Measurements from ENCODE around the gene PCBP3.

PCBP3 gene

DNA sequence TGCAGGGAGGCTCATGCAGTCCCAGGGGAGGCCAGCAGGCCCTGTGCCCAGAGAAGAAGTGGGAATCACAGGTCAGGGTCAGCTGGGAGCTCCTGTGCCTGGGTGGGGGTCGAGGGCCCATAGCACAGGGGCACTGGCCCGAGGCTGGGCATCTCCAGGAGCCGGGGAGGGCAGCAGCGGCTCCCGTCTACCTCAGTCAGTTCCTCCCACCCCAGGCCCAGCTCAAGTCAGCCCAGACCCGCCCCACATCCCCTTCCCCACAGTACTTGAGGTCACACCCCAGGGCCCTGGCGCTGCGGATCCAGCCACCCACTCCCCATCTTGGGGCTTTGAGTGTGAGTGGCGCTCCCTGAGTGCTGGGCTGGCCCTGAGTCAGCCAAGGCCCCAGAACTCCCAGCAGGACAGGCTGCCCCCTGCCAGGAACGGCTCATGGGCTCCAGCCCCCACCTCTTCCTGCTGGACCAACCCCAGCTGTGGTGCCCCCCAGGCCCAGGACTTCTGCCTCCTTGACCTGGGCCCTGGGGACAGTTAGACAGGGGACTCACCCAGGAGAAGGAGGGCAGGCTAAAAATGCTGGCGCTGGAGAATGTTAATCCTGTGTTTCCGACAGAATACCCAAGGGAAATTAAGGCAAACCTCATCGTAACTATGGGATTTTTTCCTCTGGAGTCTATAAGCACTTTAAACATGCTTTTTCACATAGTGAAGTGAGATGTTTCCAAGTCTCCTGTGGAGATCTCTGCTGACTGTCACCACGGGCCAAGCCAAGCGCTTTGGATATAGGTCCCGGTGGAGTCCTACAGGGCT lies 269.3 kb downstream of the PCBP3 start:
- H4K20me1 ChIP-seq (ENCODE audit: insufficient read depth, low read length) = no peaks in the 10 kb centered on the region
- no peak overlapping the region for H3K4me3 ChIP-seq (ENCODE audit: low read length)
- H3K9me3 ChIP-seq (replicated peaks; ENCODE audit: insufficient read depth, low read length) = no peaks in the 10 kb centered on the region
- no peak overlapping the region for H3K4me2 ChIP-seq (ENCODE audit: low read depth, low read length)
- H3F3A ChIP-seq (ENCODE audit: insufficient read depth, low read length) = no peaks in the 10 kb centered on the region
- no peaks in the 10 kb centered on the region for H3K36me3 ChIP-seq (replicated peaks; ENCODE audit: insufficient read depth, low read length)
- H3K9me2 ChIP-seq (replicated peaks; ENCODE audit: insufficient read depth, low read length) = no peaks in the 10 kb centered on the region
- H3K4me1 ChIP-seq (ENCODE audit: low read length) = no peaks in the 10 kb centered on the region
- H3K79me2 ChIP-seq (ENCODE audit: low read length) = no peaks in the 10 kb centered on the region
- H2AFZ ChIP-seq (ENCODE audit: low read length) = no peak overlapping the region
- H3K27ac ChIP-seq (ENCODE audit: low read length) = no peak overlapping the region
- no peak for TF ChIP-seq EZH2phosphoT487 (IDR thresholded peaks at IDR 0.05; ENCODE audit: low read length)
- TF ChIP-seq, protein P1, sequence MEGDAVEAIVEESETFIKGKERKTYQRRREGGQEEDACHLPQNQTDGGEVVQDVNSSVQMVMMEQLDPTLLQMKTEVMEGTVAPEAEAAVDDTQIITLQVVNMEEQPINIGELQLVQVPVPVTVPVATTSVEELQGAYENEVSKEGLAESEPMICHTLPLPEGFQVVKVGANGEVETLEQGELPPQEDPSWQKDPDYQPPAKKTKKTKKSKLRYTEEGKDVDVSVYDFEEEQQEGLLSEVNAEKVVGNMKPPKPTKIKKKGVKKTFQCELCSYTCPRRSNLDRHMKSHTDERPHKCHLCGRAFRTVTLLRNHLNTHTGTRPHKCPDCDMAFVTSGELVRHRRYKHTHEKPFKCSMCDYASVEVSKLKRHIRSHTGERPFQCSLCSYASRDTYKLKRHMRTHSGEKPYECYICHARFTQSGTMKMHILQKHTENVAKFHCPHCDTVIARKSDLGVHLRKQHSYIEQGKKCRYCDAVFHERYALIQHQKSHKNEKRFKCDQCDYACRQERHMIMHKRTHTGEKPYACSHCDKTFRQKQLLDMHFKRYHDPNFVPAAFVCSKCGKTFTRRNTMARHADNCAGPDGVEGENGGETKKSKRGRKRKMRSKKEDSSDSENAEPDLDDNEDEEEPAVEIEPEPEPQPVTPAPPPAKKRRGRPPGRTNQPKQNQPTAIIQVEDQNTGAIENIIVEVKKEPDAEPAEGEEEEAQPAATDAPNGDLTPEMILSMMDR (IDR thresholded peaks at IDR 0.05; ENCODE audit: low read length) = no peak
- H3K9ac ChIP-seq (ENCODE audit: low read length) = no peak overlapping the region
- DNase-seq = no peak
- peaks cover 67% of the 10 kb centered on the region for H3K27me3 ChIP-seq (replicated peaks; ENCODE audit: insufficient read depth, low read length)

DNA sequence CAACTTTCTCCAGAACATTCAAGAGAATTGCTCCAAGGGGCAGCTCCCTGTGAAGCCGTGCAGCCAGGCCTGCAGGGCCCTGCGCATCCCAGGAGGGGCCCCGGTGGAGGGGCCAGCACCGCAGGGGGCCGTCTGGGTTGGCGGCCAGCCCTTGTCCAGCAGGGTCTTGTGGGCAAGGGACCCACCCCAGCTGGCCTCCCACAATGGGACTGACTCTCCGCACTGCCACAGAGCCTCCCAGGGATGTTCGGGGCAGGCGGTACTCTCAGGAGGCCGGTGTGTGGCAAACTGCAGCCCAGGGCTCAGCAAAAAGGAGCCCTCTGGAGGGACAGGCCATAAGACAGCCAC lies 269.9 kb downstream of the PCBP3 start:
- no peaks in the 10 kb centered on the region for H3F3A ChIP-seq (ENCODE audit: insufficient read depth, low read length)
- no peaks in the 10 kb centered on the region for H4K20me1 ChIP-seq (ENCODE audit: insufficient read depth, low read length)
- DNase-seq = no peak
- H3K27ac ChIP-seq (ENCODE audit: low read length) = no peak overlapping the region
- H3K4me3 ChIP-seq (ENCODE audit: low read length) = no peak overlapping the region
- H3K9me3 ChIP-seq (replicated peaks; ENCODE audit: insufficient read depth, low read length) = no peaks in the 10 kb centered on the region
- H3K27me3 ChIP-seq (replicated peaks; ENCODE audit: insufficient read depth, low read length) = peaks cover 64% of the 10 kb centered on the region
- H2AFZ ChIP-seq (ENCODE audit: low read length) = no peak overlapping the region
- TF ChIP-seq EZH2 (optimal IDR thresholded peaks at IDR 0.05; ENCODE audit: low read depth, low read length) (no peak), EZH2phosphoT487 (IDR thresholded peaks at IDR 0.05; ENCODE audit: low read length) (no peak)
- TF ChIP-seq, protein P1 (IDR thresholded peaks at IDR 0.05; ENCODE audit: low read length) = no peak
- H3K4me2 ChIP-seq (ENCODE audit: low read depth, low read length) = no peak overlapping the region
- no peaks in the 10 kb centered on the region for H3K36me3 ChIP-seq (replicated peaks; ENCODE audit: insufficient read depth, low read length)
- H3K79me2 ChIP-seq (ENCODE audit: low read length) = no peaks in the 10 kb centered on the region
- no peak overlapping the region for H3K9ac ChIP-seq (ENCODE audit: low read length)
- no peaks in the 10 kb centered on the region for H3K9me2 ChIP-seq (replicated peaks; ENCODE audit: insufficient read depth, low read length)
- no peaks in the 10 kb centered on the region for H3K4me1 ChIP-seq (ENCODE audit: low read length)

DNA sequence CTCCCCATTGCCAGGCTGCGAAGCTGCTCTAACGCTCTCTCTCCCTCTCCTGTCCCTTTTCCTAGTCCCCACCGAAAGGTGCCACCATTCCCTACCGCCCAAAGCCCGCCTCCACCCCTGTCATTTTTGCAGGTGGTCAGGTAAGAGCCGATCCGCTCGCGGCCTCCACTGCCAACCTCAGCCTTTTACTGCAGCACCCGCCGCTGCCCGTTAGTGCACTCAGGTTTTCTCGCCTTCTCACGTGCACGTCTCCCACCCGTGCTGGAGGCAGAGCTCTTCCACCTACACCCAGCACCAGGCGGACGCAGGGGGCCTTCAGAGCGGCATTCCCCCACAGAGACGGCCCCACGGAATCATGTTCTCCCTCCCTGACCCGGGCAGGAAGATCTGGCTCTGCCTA lies 270.4 kb downstream of the PCBP3 start:
- Histone ChIP-seq H3K27me3 (replicated peaks; ENCODE audit: insufficient read depth, low read length) (peaks cover 67% of the 10 kb centered on the region), H3K79me2 (ENCODE audit: low read length) (no peaks in the 10 kb centered on the region), H3K27ac (ENCODE audit: low read length) (no peak overlapping the region), H2AFZ (ENCODE audit: low read length) (no peak overlapping the region), H3K4me2 (ENCODE audit: low read depth, low read length) (no peak overlapping the region), H3K4me1 (ENCODE audit: low read length) (no peaks in the 10 kb centered on the region), H3K9ac (ENCODE audit: low read length) (no peak overlapping the region), H3K9me3 (replicated peaks; ENCODE audit: insufficient read depth, low read length) (no peaks in the 10 kb centered on the region), H4K20me1 (ENCODE audit: insufficient read depth, low read length) (no peaks in the 10 kb centered on the region), H3K36me3 (replicated peaks; ENCODE audit: insufficient read depth, low read length) (no peaks in the 10 kb centered on the region), H3F3A (ENCODE audit: insufficient read depth, low read length) (no peaks in the 10 kb centered on the region), H3K4me3 (ENCODE audit: low read length) (no peak overlapping the region), H3K9me2 (replicated peaks; ENCODE audit: insufficient read depth, low read length) (no peaks in the 10 kb centered on the region)
- no peak for TF ChIP-seq EZH2 (optimal IDR thresholded peaks at IDR 0.05; ENCODE audit: low read depth, low read length)
- no peak for TF ChIP-seq EZH2phosphoT487 (IDR thresholded peaks at IDR 0.05; ENCODE audit: low read length)
- TF ChIP-seq, protein P1 (IDR thresholded peaks at IDR 0.05; ENCODE audit: low read length) = no peak
- DNase-seq = no peak

All from MM.1S (cell line).